HEK293 (cell line): ENCODE results near the gene ADAM19.

Experiments
- BCL6B ChIP-seq: fragments of 450-650 bp; formaldehyde crosslinking; IDR thresholded peaks from 2 replicates; pipeline ENCODE4 v1.5.1; 2017; ENCODE audit warnings: missing biosample characterization, missing genetic modification characterization
- CTCF ChIP-seq: fragments of 450-650 bp; formaldehyde crosslinking; IDR thresholded peaks from 2 replicates; pipeline ENCODE4 v1.5.1; 2016; ENCODE audit warnings: missing biosample characterization, missing genetic modification characterization
- GFI1B ChIP-seq: fragments of 450-650 bp; formaldehyde crosslinking; IDR thresholded peaks from 2 replicates; pipeline ENCODE4 v1.5.1; 2016; ENCODE audit warnings: missing biosample characterization, missing genetic modification characterization
- KLF16 ChIP-seq: fragments of 450-650 bp; formaldehyde crosslinking; IDR thresholded peaks from 2 replicates; pipeline ENCODE4 v1.5.1; 2017; ENCODE audit warnings: missing biosample characterization, missing genetic modification characterization
- PRDM1 ChIP-seq: fragments of 450-650 bp; formaldehyde crosslinking; IDR thresholded peaks from 2 replicates; pipeline ENCODE4; 2016; ENCODE audit warnings: missing biosample characterization, missing genetic modification characterization
- YY1 ChIP-seq: fragments of 450-650 bp; formaldehyde crosslinking; IDR thresholded peaks from 2 replicates; pipeline ENCODE4 v1.5.1; 2018; ENCODE audit warnings: missing biosample characterization, missing genetic modification characterization
- ZBTB7A ChIP-seq: fragments of 450-650 bp; formaldehyde crosslinking; IDR thresholded peaks from 2 replicates; pipeline ENCODE4 v1.5.1; 2016; ENCODE audit warnings: low read depth, missing biosample characterization, missing genetic modification characterization
- ZFP3 ChIP-seq: fragments of 450-650 bp; formaldehyde crosslinking; IDR thresholded peaks from 2 replicates; pipeline ENCODE4 v1.5.1; 2016; ENCODE audit warnings: low read depth, missing biosample characterization, missing genetic modification characterization
- ZNF324 ChIP-seq: fragments of 450-650 bp; formaldehyde crosslinking; IDR thresholded peaks from 2 replicates; pipeline ENCODE4 v1.5.1; 2016; ENCODE audit warnings: missing biosample characterization, missing genetic modification characterization
- ZNF423 ChIP-seq: fragments of 450-650 bp; formaldehyde crosslinking; IDR thresholded peaks from 2 replicates; pipeline ENCODE4 v1.5.1; 2016; ENCODE audit warnings: missing biosample characterization, missing genetic modification characterization
- ZNF449 ChIP-seq: fragments of 450-650 bp; formaldehyde crosslinking; IDR thresholded peaks from 2 replicates; pipeline ENCODE4 v1.5.1; 2017; ENCODE audit warnings: missing biosample characterization, mild to moderate bottlenecking, missing genetic modification characterization, moderate library complexity
- ZNF501 ChIP-seq: fragments of 450-650 bp; formaldehyde crosslinking; IDR thresholded peaks from 2 replicates; pipeline ENCODE4 v1.5.1; 2016; ENCODE audit warnings: missing biosample characterization, missing genetic modification characterization
- ZNF580 ChIP-seq: fragments of 450-650 bp; formaldehyde crosslinking; IDR thresholded peaks from 2 replicates; pipeline ENCODE4 v1.5.1; 2016; ENCODE audit warnings: missing biosample characterization, missing genetic modification characterization
- ZNF707 ChIP-seq: fragments of 450-650 bp; formaldehyde crosslinking; IDR thresholded peaks from 2 replicates; pipeline ENCODE4 v1.5.1; 2016; ENCODE audit warnings: missing biosample characterization, missing genetic modification characterization

GRCh38 chr5:157520911-157521703 is 54.5 kb downstream of the ADAM19 start:
- no peak for TF ChIP-seq PRDM1
- no peak for TF ChIP-seq KLF16 (tag by site-specific recombination)
- TF ChIP-seq CTCF, result no peak
- no peak for TF ChIP-seq ZNF707
- no peak for TF ChIP-seq ZNF580 (tag by site-specific recombination)
- no peak for TF ChIP-seq ZNF423 (tag by site-specific recombination)
- no peak for TF ChIP-seq GFI1B (tag by site-specific recombination)
- no peak for TF ChIP-seq ZBTB7A
- TF ChIP-seq YY1, result no peak
- no peak for TF ChIP-seq ZNF501
- TF ChIP-seq ZNF324 (tag by site-specific recombination), result no peak
- no peak for TF ChIP-seq BCL6B (tag by site-specific recombination)
- TF ChIP-seq ZNF449 (tag by site-specific recombination), result no peak
- no peak for TF ChIP-seq ZFP3 (tag by site-specific recombination)
